SW480 (cell line): Measurements from ENCODE around the gene KLHDC3.

Source experiments
- DNase-seq: peaks from one replicate; pipeline ENCODE4 v3.0.0-alpha.2; 2016; ENCODE audit warnings: low spot score

KLHDC3 gene, protein sequence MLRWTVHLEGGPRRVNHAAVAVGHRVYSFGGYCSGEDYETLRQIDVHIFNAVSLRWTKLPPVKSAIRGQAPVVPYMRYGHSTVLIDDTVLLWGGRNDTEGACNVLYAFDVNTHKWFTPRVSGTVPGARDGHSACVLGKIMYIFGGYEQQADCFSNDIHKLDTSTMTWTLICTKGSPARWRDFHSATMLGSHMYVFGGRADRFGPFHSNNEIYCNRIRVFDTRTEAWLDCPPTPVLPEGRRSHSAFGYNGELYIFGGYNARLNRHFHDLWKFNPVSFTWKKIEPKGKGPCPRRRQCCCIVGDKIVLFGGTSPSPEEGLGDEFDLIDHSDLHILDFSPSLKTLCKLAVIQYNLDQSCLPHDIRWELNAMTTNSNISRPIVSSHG

DNA sequence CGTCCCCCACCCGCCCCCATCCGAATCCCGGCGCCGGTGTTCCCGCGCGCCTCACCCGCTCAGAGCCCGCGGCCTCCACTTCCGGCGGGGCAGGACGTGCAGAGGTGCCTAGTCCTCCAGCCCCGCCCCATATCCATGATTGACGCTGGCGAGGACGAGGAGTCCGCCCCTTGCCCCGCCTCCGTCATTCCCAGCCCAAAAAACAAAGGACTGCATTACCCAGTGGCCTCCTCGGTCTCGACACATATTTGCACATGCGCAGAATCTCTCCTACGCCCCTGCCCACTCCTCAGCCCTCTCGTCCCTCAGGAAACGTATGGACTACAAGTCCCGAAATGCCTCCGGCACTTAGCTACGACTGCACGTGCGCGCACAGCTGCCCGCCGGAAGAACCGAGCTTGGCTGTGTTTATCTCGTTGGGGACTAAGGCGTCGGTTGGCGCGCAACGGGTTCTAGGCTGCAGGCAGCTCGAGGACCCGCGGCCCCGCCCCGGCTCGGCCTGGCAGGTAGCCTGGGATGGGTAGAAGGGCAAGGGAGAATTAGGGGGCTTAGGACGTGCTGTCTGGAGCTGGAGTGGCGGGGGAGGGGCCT lies at the start of gene KLHDC3, which contains the start of gene MEA1:
Gene KLHDC3 (plus strand): TSS at position 407 of the 591 bp plus-strand sequence. CDS start 2,944 bp downstream, outside the sequence.
Gene MEA1 (minus strand): TSS at position 104 of the 591 bp plus-strand sequence. CDS start 133 bp downstream, outside the sequence.
- peak; percentile 99 for DNase-seq

DNA sequence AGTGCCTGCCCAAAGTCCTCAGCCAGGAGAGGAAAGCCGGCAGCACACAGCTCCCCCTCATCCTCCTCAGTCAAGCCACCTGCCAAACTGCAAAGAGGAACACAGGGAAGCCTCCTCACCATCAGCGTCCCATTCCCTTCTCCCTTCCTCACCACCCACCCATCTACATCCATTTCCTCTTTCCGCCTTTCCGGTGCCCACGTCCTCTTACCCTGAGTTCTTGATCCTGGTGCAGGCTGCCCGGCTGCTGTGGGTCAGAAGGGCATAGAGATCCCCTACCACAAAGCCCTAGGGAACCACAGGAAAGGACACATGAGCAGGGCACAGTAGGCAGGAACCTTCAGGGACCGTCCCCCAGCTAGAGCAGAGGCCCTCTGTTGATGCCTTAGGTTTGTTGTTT lies 47.5 kb upstream of the KLHDC3 start:
- DNase-seq: no peak

DNA sequence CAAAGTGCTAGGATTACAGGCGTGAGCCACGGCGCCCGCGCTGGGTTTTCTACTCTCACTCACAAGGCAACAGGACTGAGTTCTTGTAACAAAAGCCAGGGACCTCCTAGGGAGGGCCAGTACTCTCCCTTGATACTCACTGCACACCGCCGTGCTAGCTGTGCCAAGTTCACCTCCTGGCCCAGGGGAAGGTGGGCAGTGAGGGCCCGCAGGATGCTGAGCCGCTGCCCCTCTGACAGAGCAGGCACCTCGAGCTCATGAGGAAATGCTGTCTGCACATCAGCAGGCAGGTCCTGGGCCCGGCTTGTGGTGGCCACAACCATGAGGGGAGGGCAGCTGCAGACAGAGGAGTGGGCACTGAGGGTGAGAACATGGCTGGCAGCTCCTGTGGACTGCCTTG lies 46.8 kb upstream of the KLHDC3 start:
- no peak for DNase-seq

DNA sequence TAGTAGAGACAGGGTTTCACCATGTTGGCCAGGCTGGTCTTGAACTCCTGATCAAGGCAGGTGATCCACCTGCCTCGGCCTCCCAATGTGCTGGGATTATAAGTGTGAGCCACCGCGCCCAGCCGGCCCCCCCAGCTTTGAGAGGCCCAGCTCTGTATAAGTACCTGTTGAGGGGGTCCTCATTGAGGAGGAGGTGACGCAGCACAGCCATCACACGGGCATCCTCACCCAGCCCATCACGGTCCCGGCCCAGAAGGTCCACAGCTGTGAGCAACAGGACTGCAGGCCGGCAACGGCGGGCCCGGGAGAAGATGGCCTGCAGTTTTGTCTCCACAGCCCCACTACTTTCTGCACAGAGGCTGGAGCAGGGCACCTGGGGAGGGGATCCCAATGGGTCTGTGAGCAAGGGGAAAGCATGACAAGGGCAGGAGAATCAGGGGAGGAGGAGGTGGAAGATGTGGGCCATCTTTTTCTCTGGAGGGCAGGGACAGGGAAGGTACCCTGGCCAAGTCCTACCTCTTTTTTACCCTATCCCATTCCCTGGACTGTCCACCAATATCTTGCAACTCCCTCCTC lies 45.8 kb upstream of the KLHDC3 start:
- DNase-seq: no peak

DNA sequence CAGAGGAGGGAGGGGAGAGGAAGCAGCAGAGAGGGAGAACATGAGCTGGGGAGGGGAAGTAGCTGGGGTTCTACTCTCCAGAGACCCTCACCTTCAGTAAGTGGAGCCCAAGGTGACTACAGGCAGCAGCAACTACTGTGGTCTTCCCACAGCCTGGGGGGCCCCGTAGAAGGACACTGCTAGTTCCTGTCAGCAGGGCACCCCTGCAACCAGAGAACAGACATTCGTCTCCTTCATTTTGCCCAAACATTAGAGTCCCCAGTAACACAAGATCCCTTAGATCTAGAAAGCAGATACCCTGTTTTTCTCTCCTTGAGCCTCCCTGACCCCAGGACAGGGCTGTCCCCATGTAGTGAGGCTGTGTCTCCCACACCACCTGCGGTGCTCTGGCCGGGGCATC lies 45.3 kb upstream of the KLHDC3 start:
- no peak for DNase-seq

DNA sequence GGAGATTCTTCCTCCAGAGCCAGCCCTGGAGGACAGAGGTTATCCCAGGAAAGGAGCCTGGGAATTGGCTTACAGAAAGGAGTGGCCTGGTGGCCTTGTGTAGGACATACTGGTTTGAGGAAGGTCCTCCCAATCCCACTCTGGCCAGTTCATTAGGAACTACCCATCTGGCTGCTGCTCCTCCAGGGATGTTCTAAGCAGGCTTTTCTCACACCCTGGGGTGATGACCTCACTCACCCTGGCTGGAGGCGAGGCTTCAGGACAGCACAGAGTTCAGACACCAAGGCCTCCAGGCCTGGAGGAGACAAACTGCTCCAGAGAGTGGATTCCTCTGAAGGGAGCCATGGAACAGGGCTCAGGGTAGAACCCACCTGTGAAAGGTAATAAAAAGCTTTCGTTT lies 44.6 kb upstream of the KLHDC3 start:
- DNase-seq: no peak

DNA sequence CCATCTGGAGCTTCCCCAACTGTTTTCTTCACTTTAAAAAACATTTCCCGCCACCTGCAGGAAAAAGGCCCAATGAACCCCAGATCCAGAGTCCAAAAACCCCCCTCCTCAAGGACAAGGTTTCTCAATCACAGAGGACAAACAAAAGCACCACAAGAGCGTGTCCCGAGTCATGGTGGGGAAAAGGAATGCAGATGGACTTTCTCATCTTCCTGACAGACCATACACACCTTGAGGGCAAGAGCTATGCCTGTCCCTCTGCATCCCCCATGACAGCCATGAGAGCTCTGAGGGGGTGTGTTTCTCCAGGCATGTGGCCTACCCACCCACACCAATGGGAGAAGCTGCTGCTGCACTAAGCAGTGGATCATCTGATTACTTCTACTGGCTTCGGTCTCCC lies 44.1 kb upstream of the KLHDC3 start:
- no peak for DNase-seq

DNA sequence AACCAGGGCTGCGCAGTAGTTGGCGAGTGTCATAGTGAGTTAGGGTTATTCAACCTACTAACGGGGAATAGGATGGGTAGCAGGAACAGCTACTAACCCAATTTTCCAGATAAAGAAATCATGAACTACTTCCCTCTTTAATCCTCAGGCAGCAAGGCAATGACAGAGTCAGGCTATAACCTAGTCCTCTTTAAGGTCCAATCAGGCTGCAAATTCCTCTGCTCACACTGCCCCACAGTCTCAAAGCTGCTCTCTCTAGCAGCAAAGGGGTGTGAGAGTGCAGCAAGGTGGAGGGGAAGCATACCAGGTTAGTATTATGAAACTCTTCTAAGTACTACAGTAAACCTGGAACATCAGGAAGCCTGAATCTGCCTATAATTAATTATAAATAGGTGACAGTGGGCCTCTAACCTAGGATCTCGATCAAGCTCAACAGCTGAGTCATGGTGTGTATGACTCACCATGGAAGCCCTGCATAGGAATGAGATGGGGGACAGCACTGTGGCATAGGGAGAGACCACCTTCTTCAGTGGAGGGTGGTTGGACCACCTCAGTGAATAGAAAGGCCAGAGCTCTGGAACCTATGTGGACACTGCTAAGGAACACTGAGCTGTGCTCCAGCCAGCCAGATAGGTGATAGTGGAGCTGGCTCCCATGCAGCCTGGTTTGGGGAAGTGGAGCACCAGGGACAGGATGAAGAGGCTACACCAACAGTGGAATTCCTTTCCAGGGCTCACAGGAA lies 43.0 kb upstream of the KLHDC3 start:
- DNase-seq: no peak

DNA sequence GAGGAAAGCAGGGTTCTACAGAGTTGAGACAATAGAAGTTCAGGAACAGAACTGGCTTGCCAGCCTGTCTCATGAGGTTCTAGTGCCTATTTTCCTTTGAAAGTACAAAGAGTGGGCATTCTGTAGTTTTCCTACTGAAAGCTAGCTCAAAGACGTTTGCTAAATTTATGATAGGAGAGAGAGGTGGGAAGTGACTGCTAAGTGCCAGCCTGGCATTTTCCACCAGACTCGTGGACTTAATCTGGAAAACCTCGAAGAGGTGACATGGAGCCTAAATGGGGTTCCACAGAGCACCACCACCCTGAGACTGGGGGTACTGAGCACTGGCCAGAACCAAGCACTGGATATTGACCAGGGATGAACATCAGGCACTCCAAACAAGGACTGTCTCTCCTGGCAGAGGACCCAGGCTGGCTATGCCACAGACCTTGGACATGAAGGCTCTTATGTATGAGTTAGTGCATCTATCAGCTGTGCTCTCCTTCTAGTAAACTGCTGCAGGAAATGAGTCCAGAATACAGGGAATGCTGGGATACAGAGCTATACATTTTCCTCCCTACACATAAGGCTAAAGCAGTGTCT lies 42.2 kb upstream of the KLHDC3 start:
- DNase-seq: no peak

DNA sequence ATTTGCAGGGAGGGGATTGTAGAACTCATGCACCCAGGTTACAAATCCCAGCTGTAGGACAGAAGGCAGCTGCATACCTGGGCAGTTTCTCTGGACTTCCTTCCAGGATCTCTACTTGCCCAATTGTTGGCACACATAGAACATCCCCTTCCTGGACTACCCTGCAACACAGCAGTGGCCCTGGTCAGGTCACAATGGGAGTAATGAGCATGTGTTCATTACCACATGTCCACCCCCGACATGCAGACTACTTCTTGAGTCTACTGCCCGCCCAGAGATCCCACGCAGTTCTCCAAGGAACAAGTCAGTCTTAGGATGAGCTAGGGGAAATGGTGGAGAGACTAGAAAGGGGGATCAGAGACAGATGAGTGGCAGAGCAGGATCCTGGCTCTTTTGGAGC lies 40.1 kb upstream of the KLHDC3 start:
- DNase-seq: no peak

DNA sequence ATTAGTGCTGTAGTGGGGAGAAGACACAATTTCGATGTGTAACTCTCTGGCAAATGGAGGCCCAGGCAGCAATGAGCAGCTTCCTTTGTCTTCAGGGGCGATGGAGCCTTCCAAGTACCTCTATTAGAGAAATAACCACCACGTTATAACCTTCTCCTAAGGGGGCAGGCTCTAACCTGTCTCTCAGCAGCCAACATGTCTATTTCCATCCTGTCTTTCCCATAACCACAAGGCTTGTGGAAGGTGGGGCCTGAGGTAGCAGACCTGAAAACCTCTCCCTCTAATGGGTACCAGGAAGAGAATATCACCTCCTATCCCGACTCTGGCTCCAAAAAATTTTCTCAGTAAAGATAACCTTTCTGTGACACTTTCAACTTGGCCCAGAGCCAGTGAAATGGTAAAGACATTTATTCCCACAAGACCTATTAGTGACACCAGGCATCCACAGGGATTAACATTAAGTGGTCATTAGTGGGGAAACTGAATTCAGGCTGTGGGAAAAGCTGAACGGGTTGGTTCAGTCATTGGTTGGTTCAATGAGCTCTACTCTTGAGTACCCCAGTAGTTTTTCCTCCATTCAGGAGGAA lies 39.0 kb upstream of the KLHDC3 start:
- DNase-seq: no peak

DNA sequence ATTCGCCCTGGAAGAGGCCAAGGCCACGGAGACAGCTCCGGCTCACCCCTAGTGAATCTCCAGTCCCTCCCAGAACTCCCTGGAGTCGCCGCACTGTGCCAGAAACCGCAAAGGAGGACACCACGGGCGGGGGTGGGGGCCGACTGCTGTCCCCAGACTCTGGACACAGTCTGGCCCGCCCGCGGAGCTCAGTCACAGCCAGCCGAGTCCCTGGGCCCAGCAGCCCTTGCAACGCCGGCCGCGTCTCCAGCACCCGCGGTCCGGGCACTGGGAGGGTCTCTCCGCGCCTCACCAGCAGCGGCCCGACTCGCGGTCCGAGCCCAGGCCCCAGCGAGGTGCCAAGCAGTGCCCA lies 35.6 kb upstream of the KLHDC3 start:
- DNase-seq: no peak

DNA sequence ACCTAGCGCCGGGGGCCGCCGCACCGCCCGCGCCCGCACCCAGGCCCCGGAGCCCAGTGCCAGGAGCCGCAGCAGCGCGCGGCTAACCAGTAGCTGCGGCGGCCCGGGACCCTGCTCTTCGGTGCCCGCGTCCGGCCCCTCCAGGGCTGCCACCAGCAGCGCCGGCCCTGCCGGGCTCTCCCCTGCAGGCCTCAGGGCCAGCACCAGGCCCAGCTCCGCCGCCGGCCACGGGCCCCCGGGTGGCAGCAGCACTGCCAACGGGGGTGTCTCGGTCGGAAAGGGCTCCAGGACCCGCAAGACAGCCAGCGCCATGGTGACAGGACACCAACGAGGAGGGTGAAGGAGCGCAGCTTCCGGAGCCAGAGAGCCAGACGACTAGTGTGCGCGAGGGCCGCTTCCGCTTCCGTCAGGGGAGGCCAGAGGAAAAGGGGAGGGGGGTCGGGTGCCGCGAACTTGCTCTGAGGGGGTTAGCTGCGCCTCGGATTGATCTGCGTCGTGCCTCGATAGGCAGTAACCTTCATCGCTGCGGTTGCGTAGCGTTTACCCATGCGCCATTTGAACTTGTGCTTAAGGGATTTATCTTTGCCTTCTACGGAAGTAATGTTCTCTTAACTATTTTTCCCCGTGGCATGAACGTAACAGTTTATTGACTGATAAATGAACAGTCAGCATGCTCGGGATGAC lies 35.1 kb upstream of the KLHDC3 start, which contains the start of gene PEX6:
Gene PEX6 (minus strand): TSS at position 343 of the 684 bp plus-strand sequence. CDS start 31 bp downstream, at position 312.
- peak; percentile 81 for DNase-seq

DNA sequence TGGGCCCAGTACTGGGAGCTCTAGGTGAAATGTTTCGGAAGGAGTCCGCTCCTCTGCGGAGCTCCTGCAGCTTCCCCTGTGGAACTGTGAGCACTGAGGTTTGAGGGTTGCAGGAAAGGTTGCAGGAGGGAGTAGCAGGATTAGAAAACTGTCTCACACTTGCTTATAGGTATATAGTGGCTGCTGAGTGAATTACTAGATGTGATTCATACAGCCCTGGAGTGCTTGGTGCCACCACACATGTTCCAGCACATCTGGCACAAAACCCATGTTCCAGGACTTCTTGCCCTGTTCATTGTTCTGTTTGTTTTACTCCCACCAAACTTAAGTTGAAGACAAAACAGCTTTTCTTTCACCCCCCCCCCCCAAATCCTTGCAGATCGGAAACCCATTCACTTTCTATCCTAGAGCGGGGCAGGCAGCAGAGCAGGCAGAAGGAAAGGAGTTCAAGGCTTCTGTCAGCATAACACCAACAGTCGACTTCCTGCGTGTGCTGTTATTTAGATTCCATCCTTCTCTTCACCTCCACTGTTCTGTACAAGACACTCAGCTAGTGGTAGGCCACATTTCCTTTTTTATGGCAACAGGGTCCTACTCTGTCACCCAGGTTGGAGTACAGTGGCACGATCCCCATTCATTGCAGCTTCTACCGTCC lies 34.4 kb upstream of the KLHDC3 start:
- peak; percentile 33 for DNase-seq

DNA sequence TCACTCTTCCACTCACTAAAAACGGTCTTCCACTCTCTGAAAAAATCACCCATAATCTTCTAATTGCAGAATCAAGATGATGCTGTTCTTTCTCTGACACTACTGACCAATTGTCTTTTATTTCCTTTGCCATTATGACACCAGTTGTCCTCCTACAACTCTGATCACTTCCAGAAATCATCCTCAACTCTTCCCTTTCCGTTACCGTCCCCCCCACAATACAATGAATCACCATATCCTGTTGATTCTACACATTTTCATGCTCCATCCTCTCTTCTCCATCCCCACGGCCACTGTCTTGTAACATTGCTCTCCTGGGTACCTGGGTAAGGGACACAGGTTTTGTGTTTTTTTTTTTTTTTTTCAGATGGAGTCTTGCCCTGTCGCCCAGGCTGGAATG lies 32.2 kb upstream of the KLHDC3 start:
- no peak for DNase-seq

DNA sequence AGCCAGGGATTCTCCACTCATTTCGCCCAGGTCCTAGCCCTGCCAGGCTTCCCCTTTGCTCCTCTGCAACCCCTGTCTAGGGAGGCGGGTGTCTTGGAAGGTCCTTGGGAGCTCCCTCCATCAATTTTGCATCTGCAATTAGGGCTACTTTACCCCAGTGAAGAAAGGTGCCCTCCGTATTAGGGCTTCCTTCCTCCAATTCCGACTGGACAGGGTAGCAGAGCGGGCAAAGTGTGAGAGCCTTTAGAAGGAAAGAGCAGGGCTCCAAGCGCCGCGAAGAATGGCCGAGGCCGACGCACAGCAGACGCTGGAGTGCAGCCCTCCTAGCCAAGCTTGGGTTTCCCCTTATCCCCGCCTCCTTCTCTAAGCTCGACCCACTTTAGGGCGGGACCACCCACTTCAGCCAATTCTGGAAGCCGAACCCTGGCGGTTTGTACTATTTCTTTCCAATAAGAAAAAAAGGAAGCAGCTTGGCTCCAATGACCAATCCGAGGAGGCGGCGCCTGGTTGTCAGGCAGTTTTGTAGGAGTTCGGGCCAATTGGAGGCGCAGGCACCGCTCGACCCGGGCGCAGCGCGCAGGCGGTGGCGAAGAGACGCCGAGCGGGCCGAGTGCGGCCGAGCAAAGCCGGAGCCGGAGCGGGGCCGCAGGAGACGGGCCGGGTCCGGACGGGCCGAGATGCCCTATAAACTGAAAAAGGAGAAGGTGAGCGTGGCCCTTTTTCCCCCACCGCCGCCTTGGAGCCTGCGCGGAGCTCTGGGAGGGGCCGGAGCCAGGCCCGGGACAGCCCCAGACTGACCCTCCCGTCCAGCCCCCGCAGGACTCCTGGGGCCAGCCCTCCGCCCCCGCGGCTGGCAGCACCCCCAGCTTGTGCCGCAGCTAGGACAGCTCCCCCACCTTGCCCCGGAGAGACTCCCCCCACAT lies 29.8 kb upstream of the KLHDC3 start, which contains the start of gene PPP2R5D:
Gene PPP2R5D (plus strand): TSS at position 570 of the 923 bp plus-strand sequence. CDS start 108 bp downstream, at position 678.
- peak; percentile 98 for DNase-seq

DNA sequence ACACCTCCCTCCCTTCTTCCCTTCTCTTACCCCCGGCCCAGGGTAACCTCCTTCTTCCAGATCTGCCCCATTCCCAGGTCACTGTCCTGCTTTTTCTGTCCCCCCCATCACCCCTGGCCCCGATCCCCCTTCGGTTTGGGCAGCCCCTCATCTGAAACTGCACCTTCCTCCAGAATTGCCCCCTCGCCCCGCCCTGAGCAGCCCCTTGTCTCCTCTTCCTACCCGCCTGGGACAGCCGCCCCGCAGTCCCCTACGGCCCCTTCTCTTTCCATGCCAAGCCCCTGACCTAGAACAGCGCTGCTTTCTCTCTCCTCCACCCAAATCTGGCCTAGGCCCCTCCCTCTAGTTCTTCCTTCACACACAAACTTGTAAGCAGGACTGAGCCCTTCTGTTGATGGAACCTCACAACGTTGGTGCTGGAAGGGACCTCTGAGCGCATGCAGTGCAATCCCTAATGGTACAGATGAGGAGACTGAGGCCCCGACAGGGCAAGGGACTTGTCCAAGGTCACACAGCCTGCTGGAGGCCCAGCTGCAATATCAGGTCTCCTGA lies 29.0 kb upstream of the KLHDC3 start:
- no peak for DNase-seq

DNA sequence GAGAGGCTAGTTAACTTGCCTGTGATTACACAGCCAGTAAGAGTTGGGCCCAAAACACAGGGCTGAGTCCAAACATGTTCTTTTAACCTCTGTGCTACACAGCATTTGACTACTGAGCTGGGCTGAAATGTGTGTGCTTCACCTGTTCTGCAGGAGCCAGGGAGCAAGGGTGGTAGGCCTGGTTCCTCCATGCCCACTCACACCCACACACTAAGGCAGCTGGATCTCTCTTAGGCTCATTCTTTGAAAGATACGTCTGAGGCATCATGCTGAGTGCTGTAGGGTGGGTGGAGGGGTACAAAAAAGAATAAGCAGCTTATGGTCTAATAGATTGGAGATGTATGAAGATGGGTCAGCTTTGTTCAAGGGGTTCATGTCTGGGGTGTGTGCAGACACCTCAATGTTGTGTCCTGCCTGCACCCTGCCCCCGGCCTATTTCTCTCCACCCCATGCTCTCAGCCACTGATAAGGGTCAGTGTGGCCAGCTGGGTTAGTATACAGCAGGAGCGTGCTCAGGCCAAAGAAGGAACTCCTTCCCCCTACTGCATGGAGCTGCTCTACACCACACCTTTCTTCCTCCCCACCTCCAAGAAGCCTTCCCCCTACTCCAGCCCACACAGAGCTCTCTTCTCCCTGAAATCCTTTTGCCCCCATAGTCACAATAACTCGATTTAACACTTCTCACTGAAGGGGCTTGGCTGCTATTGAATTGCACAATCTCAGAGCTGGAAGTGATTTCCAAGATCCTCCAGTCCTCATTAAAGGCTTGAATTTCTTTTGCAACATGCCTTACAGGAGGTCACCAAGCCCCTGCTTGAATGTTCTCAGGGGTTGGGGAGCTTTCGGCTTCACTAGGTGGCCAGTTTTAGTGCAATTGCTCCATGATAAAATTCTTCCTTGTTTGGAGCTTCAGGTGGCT lies 26.3 kb upstream of the KLHDC3 start:
- no peak for DNase-seq
